Heart left ventricle (tissue), 13 donors: Measurements from ENCODE around the gene OPN3.

Experiments
- CTCF ChIP-seq, 12 donors: fragments of 200-600 bp; sonication (generic) in 4 of 12; IDR thresholded peaks; one replicate each; pipeline versions ENCODE4 v1.5.0 to v1.8.0; 2018 to 2022; ENCODE audit warnings: antibody characterized with exemption in 12 of 12, mild to moderate bottlenecking in 5 of 12
- POLR2A ChIP-seq, 2 donors: fragments of 450-650 bp; IDR thresholded peaks; one replicate each; pipeline ENCODE4 v1.6.1; 2017; ENCODE audit warnings: antibody characterized with exemption in 2 of 2, mild to moderate bottlenecking in 2 of 2, moderate library complexity in 2 of 2
- donor health status: ischemic (EF 13 %, LVEDD 7.1; RV severe dilation, severe dysfunction).
- donor health status: DM: no; HTN: yes; CAD: no.
- donor health status: DM: no; HTN: no; CAD: no.
- donor health status: ischemic (EF 25% LVEDD 6.9; RV normal size, moderate dysfunction).
- donor health status: ischemic (EF 25% LVEDD 5.7; RV mildly dilated, moderate dysfunction).
- donor health status: ischemic (EF 35%, LVEDD 5.7; RV mildly dilated, moderate dysfunction).
- donor health status: nonischemic (EF 11% LVEDD 7.7; RV severe dilation, severe dysfunction).
- donor health status: DM: yes; HTN: yes; CAD: no.
- donor health status: PGD.
- donor health status: ischemic (EF 29% LVEDD 5.4; RV normal size, mild dysfunction).
- donor health status: nonischemic (EF 23%, LVEDD 6.1; RV moderate dilation, normal function).

- no peak for TF ChIP-seq CTCF (IDR thresholded peaks at IDR 0.05)
- no peak for TF ChIP-seq POLR2A (IDR thresholded peaks at IDR 0.05)
Measured at GRCh38 chr1:241674805-241675384, 34.7 kb upstream of the OPN3 start.
